GM12892 (cell line): Measurements from ENCODE around the gene SHROOM3.

Experiments used
- POLR2A ChIP-seq: IDR thresholded peaks from 2 replicates; pipeline ENCODE4 v1.6.1; 2011; ENCODE audit warnings: low read depth, low read length, control low read depth
- TAF1 ChIP-seq: IDR thresholded peaks from 2 replicates; pipeline ENCODE4 v1.6.1; 2011; ENCODE audit warnings: low read depth, mild to moderate bottlenecking, control low read depth, low read length, borderline replicate concordance

DNA sequence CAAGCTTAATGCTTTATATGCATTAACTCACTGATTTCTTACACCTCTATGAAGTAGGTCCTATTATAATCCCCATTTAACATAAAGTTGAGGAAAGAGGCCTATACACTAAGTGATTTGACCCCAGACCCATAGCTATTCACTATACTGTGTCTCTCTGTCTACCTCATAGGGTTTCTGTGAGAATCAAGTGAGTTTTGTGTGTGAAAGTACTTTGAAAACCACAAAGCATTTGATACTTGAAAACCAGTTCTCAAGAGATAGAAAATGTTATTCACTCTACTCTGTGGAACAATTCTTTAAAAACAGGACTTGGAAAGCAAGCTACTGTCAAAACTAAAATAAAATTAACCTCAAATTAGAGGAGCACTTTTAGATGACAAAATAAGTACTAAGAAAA is 35.0 kb downstream of the SHROOM3 start:
- no peak for TF ChIP-seq POLR2A
- no peak for TF ChIP-seq TAF1
